ENCODE measurements around the gene STRADB.
"Not testable (repeated sequence)": the region's sequence is repeated elsewhere in the genome, so short reads cannot be mapped to it uniquely, and the experiment has no call there.

The STRADB gene

GRCh38 chr2:201470821-201471731, 19.5 kb downstream of the STRADB start:
- DNase-seq, result no peak

GRCh38 chr2:201471732-201472393, 20.3 kb downstream of the STRADB start:
- no peak for DNase-seq

GRCh38 chr2:201472411-201472810, 20.9 kb downstream of the STRADB start:
- no peak for DNase-seq

- DNase-seq, result no peak
These were observed 31.0 kb downstream of the STRADB start for GRCh38 chr2:201482543-201482942.

GRCh38 chr2:201483342-201483741, 31.8 kb downstream of the STRADB start:
- no peak for DNase-seq

- DNase-seq, result not testable (repeated sequence)
These were observed 32.2 kb downstream of the STRADB start for GRCh38 chr2:201483758-201484157.

- no peak for DNase-seq
These were observed 33.3 kb downstream of the STRADB start for GRCh38 chr2:201484805-201485204.

- no peak for DNase-seq
These were observed 38.8 kb downstream of the STRADB start for GRCh38 chr2:201490291-201490690.

GRCh38 chr2:201496785-201497184, 45.2 kb downstream of the STRADB start:
- DNase-seq, result no peak

GRCh38 chr2:201500534-201500933, 49.0 kb downstream of the STRADB start:
- DNase-seq, result no peak

GRCh38 chr2:201502713-201503112, 51.2 kb downstream of the STRADB start:
- DNase-seq, result no peak

GRCh38 chr2:201507725-201508124, 56.2 kb downstream of the STRADB start:
- no peak for DNase-seq

GRCh38 chr2:201513271-201513670, 61.7 kb downstream of the STRADB start:
- DNase-seq, result no peak

- DNase-seq, result no peak
These were observed 64.2 kb downstream of the STRADB start for GRCh38 chr2:201515573-201516246.

- DNase-seq, result no peak
These were observed 65.6 kb downstream of the STRADB start for GRCh38 chr2:201517094-201517493.

GRCh38 chr2:201520201-201520600, 68.7 kb downstream of the STRADB start:
- no peak for DNase-seq

GRCh38 chr2:201522965-201523364, 71.4 kb downstream of the STRADB start:
- DNase-seq, result no peak

- DNase-seq, result no peak
These were observed 72.0 kb downstream of the STRADB start for GRCh38 chr2:201523506-201523905.

Data from COR-L47 (cell line).